Measurements from ENCODE around the gene PPP3R2.

The PPP3R2 gene

GRCh38 chr9:101585740-101586139 lies 9.0 kb downstream of the PPP3R2 start:
- Histone ChIP-seq H3K79me2 (ENCODE audit: insufficient read depth, low read length) (no peaks in the 10 kb centered on the region), H3K36me3 (ENCODE audit: insufficient read depth, low read length) (no peaks in the 10 kb centered on the region), H3K27ac (ENCODE audit: low read length) (no peak overlapping the region), H3K4me3 (ENCODE audit: low read depth in 1 of 2, low read length in 2 of 2) (no peak overlapping the region), H2AFZ (ENCODE audit: low read depth, low read length) (no peak overlapping the region), H3K9ac (ENCODE audit: low read depth, low read length) (no peak overlapping the region), H3K4me1 (ENCODE audit: insufficient read depth, low read length) (no peaks in the 10 kb centered on the region), H3K9me3 (ENCODE audit: insufficient read depth, low read length, severe bottlenecking) (no peaks in the 10 kb centered on the region), H4K20me1 (ENCODE audit: insufficient read depth, low read length) (no peaks in the 10 kb centered on the region), H3K27me3 (ENCODE audit: insufficient read depth, low read length, poor library complexity) (no peaks in the 10 kb centered on the region), H3K4me2 (ENCODE audit: insufficient read depth, low read length) (no peak overlapping the region)
- TF ChIP-seq CTCF (IDR thresholded peaks at IDR 0.05; ENCODE audit: borderline replicate concordance, extremely low read depth, low read length, poor library complexity, severe bottlenecking) (no peak), EZH2 (IDR thresholded peaks at IDR 0.05; ENCODE audit: borderline replicate concordance, low read depth, low read length, severe bottlenecking) (no peak)
- DNase-seq, result no peak
- no peak for ATAC-seq (ENCODE audit: insufficient read depth, low read depth)

- ATAC-seq (ENCODE audit: insufficient read depth, low read depth) (no peak), DNase-seq (no peak)
Measured at GRCh38 chr9:101582553-101582952, 12.2 kb downstream of the PPP3R2 start.

GRCh38 chr9:101579711-101580545 lies 14.8 kb downstream of the PPP3R2 start:
- Histone ChIP-seq H3K4me1 (ENCODE audit: insufficient read depth, low read length) (no peaks in the 10 kb centered on the region), H3K9ac (ENCODE audit: low read depth, low read length) (no peak overlapping the region), H3K4me2 (ENCODE audit: insufficient read depth, low read length) (no peak overlapping the region), H3K9me3 (ENCODE audit: insufficient read depth, low read length, severe bottlenecking) (no peaks in the 10 kb centered on the region), H3K27ac (ENCODE audit: low read length) (no peak overlapping the region), H3K36me3 (ENCODE audit: insufficient read depth, low read length) (no peaks in the 10 kb centered on the region), H4K20me1 (ENCODE audit: insufficient read depth, low read length) (no peaks in the 10 kb centered on the region), H3K4me3 (ENCODE audit: low read depth in 1 of 2, low read length in 2 of 2) (no peak overlapping the region), H2AFZ (ENCODE audit: low read depth, low read length) (no peak overlapping the region), H3K27me3 (ENCODE audit: insufficient read depth, low read length, poor library complexity) (no peaks in the 10 kb centered on the region), H3K79me2 (ENCODE audit: insufficient read depth, low read length) (no peaks in the 10 kb centered on the region)
- TF ChIP-seq CTCF (IDR thresholded peaks at IDR 0.05; ENCODE audit: borderline replicate concordance, extremely low read depth, low read length, poor library complexity, severe bottlenecking), result no peak
- no peak for TF ChIP-seq EZH2 (IDR thresholded peaks at IDR 0.05; ENCODE audit: borderline replicate concordance, low read depth, low read length, severe bottlenecking)
- ATAC-seq (ENCODE audit: insufficient read depth, low read depth) (no peak), DNase-seq (no peak)

More at GRCh38 chr9:101582553-101582952, 12.2 kb downstream of the PPP3R2 start:
- H3K27ac ChIP-seq (ENCODE audit: low read length), result no peak overlapping the region
- H3K79me2 ChIP-seq (ENCODE audit: insufficient read depth, low read length), result no peaks in the 10 kb centered on the region
- TF ChIP-seq EZH2 (IDR thresholded peaks at IDR 0.05; ENCODE audit: borderline replicate concordance, low read depth, low read length, severe bottlenecking) (no peak), CTCF (IDR thresholded peaks at IDR 0.05; ENCODE audit: borderline replicate concordance, extremely low read depth, low read length, poor library complexity, severe bottlenecking) (no peak)
- H3K36me3 ChIP-seq (ENCODE audit: insufficient read depth, low read length), result no peaks in the 10 kb centered on the region
- no peak overlapping the region for H3K4me2 ChIP-seq (ENCODE audit: insufficient read depth, low read length)
- no peak overlapping the region for H3K4me3 ChIP-seq (ENCODE audit: low read depth in 1 of 2, low read length in 2 of 2)
- no peaks in the 10 kb centered on the region for H4K20me1 ChIP-seq (ENCODE audit: insufficient read depth, low read length)
- no peak overlapping the region for H2AFZ ChIP-seq (ENCODE audit: low read depth, low read length)
- H3K9ac ChIP-seq (ENCODE audit: low read depth, low read length), result no peak overlapping the region
- no peaks in the 10 kb centered on the region for H3K9me3 ChIP-seq (ENCODE audit: insufficient read depth, low read length, severe bottlenecking)
- no peaks in the 10 kb centered on the region for H3K27me3 ChIP-seq (ENCODE audit: insufficient read depth, low read length, poor library complexity)
- H3K4me1 ChIP-seq (ENCODE audit: insufficient read depth, low read length), result no peaks in the 10 kb centered on the region

Measured in DND-41 (cell line).